ENCODE data around the gene SLC17A7. TPM values are rescaled to one million over a fixed set of nuclear protein-coding genes. Genes with fewer than 3 reads are reported as not detected.
A peak's percentile ranks its signal among the peaks of the same experiment; 100 is the strongest.

SLC17A7 gene
- total and polyA plus RNA-seq, 2 of the 13 experiments (the other 11 are each of a cell fraction or from before 2014, with no cell fraction given), result 0.32 TPM; not detected in 1

- TF ChIP-seq JARID2 (CRISPR knock-in tag; IDR thresholded peaks at IDR 0.05; ENCODE audit: insufficient replicate concordance), result no peak
- TF ChIP-seq LRRFIP1 (CRISPR knock-in tag; conservative IDR thresholded peaks at IDR 0.05), result no peak
- TF ChIP-seq, protein P1, sequence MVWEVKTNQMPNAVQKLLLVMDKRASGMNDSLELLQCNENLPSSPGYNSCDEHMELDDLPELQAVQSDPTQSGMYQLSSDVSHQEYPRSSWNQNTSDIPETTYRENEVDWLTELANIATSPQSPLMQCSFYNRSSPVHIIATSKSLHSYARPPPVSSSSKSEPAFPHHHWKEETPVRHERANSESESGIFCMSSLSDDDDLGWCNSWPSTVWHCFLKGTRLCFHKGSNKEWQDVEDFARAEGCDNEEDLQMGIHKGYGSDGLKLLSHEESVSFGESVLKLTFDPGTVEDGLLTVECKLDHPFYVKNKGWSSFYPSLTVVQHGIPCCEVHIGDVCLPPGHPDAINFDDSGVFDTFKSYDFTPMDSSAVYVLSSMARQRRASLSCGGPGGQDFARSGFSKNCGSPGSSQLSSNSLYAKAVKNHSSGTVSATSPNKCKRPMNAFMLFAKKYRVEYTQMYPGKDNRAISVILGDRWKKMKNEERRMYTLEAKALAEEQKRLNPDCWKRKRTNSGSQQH (CRISPR knock-in tag; IDR thresholded peaks at IDR 0.05; ENCODE audit: low read depth), result peak; percentile 17; the same call in 1 of the 2 replicates
- no peak for TF ChIP-seq NONO (IDR thresholded peaks at IDR 0.05)
- TF ChIP-seq NONO (CRISPR knock-in tag; conservative IDR thresholded peaks at IDR 0.05), result peak; percentile 19; the same call in 1 of the 2 replicates
- TF ChIP-seq MEIS2 (CRISPR knock-in tag; IDR thresholded peaks at IDR 0.05), result no peak
- no peak for TF ChIP-seq KDM4B (CRISPR knock-in tag; IDR thresholded peaks at IDR 0.05)
- TF ChIP-seq ARNT2 (CRISPR knock-in tag; IDR thresholded peaks at IDR 0.05; ENCODE audit: low read depth), result no peak
- TF ChIP-seq ZKSCAN8 (CRISPR knock-in tag; IDR thresholded peaks at IDR 0.05; ENCODE audit: borderline replicate concordance), result no peak
- 0 out of 2 replicates have a peak, but pooled peaks have one; percentile 6 for TF ChIP-seq KMT2A (CRISPR knock-in tag; IDR thresholded peaks at IDR 0.05)
- no peak for TF ChIP-seq AHDC1 (CRISPR knock-in tag; IDR thresholded peaks at IDR 0.05; ENCODE audit: borderline replicate concordance)
- TF ChIP-seq, protein P2, sequence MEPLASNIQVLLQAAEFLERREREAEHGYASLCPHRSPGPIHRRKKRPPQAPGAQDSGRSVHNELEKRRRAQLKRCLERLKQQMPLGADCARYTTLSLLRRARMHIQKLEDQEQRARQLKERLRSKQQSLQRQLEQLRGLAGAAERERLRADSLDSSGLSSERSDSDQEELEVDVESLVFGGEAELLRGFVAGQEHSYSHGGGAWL (CRISPR knock-in tag; IDR thresholded peaks at IDR 0.05), result 0 out of 2 replicates have a peak, but pooled peaks have one; percentile 12
- TF ChIP-seq SMARCE1 (IDR thresholded peaks at IDR 0.05; ENCODE audit: borderline replicate concordance), result no peak
- TF ChIP-seq ZNF552 (CRISPR knock-in tag; IDR thresholded peaks at IDR 0.05; ENCODE audit: borderline replicate concordance), result 0 out of 2 replicates have a peak, but pooled peaks have one; percentile 77
- no peak for TF ChIP-seq GRHL1 (CRISPR knock-in tag; conservative IDR thresholded peaks at IDR 0.05)
- TF ChIP-seq ZNF652 (CRISPR knock-in tag; IDR thresholded peaks at IDR 0.05; ENCODE audit: borderline replicate concordance, low read depth), result no peak
Measured at GRCh38 chr19:49453013-49453756, 11.9 kb upstream of the SLC17A7 start, which contains the start of gene ALDH16A1 (continued).
